NCI-H748 (cell line): ENCODE data around the gene ZBP1.

Experiments used
- DNase-seq: peaks from one replicate; lab custom pipeline; 2025; ENCODE audit not compliant: unreplicated experiment; lab: John Stamatoyannopoulos, UW

The ZBP1 gene

GRCh38 chr20:57601211-57601570 lies 19.0 kb downstream of the ZBP1 start:
- no peak for DNase-seq

GRCh38 chr20:57600320-57601210 lies 19.7 kb downstream of the ZBP1 start:
- no peak for DNase-seq

- no peak for DNase-seq
Measured at GRCh38 chr20:57598491-57598890, 21.7 kb downstream of the ZBP1 start.

GRCh38 chr20:57598060-57598459 lies 22.2 kb downstream of the ZBP1 start:
- DNase-seq: no peak

- peak; percentile 39 for DNase-seq
Measured at GRCh38 chr20:57596998-57597939, 23.0 kb downstream of the ZBP1 start.

GRCh38 chr20:57596358-57596757 lies 23.9 kb downstream of the ZBP1 start:
- DNase-seq: no peak

- no peak for DNase-seq
Measured at GRCh38 chr20:57595041-57596030, 24.9 kb downstream of the ZBP1 start.

- peak; percentile 35 for DNase-seq
Measured at GRCh38 chr20:57594092-57594951, 25.9 kb downstream of the ZBP1 start.

GRCh38 chr20:57593134-57593886 lies 26.9 kb downstream of the ZBP1 start:
- no peak for DNase-seq

- no peak for DNase-seq
Measured at GRCh38 chr20:57592263-57593092, 27.7 kb downstream of the ZBP1 start.

GRCh38 chr20:57591289-57592229 lies 28.7 kb downstream of the ZBP1 start:
- no peak for DNase-seq

- DNase-seq: no peak
Measured at GRCh38 chr20:57590485-57591288, 29.5 kb downstream of the ZBP1 start.

- no peak for DNase-seq
Measured at GRCh38 chr20:57589728-57590484, 30.3 kb downstream of the ZBP1 start.

GRCh38 chr20:57589123-57589727 lies 31.0 kb downstream of the ZBP1 start:
- no peak for DNase-seq

GRCh38 chr20:57588596-57588995 lies 31.6 kb downstream of the ZBP1 start:
- no peak for DNase-seq
